Measurements from ENCODE around the gene CCDC9. TPM values are rescaled to one million over a fixed set of nuclear protein-coding genes. Genes with fewer than 3 reads are reported as not detected.
A peak's percentile ranks its signal among the peaks of the same experiment; 100 is the strongest.

The CCDC9 gene
- total and polyA plus RNA-seq, 2 of the 13 experiments (the other 11 are each of a cell fraction or from before 2014, with no cell fraction given), result 2.9 to 6.3 TPM

DNA sequence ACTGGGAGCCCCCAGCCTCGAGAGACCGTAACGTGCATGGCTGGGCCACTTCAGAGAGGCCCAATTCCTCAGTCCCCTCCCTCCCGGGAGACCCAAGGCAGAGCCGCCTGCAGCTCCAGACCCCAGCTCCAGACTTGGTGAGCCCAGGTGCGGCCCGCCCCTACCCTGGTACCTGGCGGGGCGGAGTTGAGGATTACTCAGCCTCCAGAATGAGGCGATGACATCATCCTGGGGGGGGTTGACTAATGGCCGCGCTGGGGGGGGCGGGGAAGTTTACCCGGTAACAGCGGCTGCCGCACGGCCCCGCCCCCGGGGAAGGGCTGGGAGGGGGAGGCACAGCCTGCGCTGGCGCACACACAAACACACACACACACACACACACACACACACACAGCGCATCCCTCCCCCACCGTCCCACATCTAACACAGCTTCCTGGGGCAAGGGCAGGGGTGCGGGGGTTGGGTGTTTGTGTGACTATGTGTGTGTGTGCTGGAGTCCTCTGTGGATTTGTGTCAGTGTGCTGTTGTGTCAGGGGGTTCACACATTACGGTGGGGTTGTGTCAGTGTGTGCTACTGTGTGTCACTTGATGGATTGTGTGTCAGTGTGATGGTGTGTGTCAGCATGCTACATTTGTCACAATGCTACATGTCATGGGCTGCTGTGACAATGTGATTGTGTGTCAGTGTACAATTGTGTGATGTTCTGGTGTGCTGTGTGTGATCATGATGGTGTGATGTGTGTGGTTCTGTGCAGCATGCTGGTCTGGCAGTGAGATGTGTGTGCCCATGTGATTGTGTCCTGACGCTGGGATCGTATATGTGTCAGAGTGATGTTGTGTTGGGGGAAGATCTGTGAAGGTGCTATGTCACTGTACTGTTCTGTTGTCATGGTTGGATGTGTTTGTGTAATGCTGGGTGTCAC lies 15.1 kb upstream of the CCDC9 start (continued):
- no peak for TF ChIP-seq DDIT3 (CRISPR knock-in tag; IDR thresholded peaks at IDR 0.05)
- no peak for TF ChIP-seq MEIS2 (CRISPR knock-in tag; IDR thresholded peaks at IDR 0.05)
- no peak for TF ChIP-seq DBP (CRISPR knock-in tag; IDR thresholded peaks at IDR 0.05; ENCODE audit: not compliant biosample characterization)
- no peak for TF ChIP-seq SOX6 (IDR thresholded peaks at IDR 0.05)
- TF ChIP-seq SOX6 (CRISPR knock-in tag; IDR thresholded peaks at IDR 0.05), result peak; percentile 42; the same call in 1 of the 2 replicates
- TF ChIP-seq GLMP (CRISPR knock-in tag; IDR thresholded peaks at IDR 0.05; ENCODE audit: borderline replicate concordance), result no peak
- TF ChIP-seq ZNF207 (IDR thresholded peaks at IDR 0.05; ENCODE audit: borderline replicate concordance), result 0 out of 2 replicates have a peak, but pooled peaks have one; percentile 10
- TF ChIP-seq BORCS8-MEF2B (CRISPR knock-in tag; IDR thresholded peaks at IDR 0.05), result no peak
- TF ChIP-seq PRPF4 (IDR thresholded peaks at IDR 0.05; ENCODE audit: low read depth, low read length, poor library complexity, severe bottlenecking), result no peak
- TF ChIP-seq, protein P1, sequence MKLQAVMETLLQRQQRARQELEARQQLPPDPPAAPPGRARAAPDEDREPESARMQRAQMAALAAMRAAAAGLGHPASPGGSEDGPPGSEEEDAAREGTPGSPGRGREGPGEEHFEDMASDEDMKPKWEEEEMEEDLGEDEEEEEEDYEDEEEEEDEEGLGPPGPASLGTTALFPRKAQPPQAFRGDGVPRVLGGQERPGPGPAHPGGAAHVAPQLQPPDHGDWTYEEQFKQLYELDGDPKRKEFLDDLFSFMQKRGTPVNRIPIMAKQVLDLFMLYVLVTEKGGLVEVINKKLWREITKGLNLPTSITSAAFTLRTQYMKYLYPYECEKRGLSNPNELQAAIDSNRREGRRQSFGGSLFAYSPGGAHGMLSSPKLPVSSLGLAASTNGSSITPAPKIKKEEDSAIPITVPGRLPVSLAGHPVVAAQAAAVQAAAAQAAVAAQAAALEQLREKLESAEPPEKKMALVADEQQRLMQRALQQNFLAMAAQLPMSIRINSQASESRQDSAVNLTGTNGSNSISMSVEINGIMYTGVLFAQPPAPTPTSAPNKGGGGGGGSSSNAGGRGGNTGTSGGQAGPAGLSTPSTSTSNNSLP (IDR thresholded peaks at IDR 0.05; ENCODE audit: low read depth, low read length), result no peak
- TF ChIP-seq NFKBIZ (CRISPR knock-in tag; IDR thresholded peaks at IDR 0.05), result no peak
- no peak for TF ChIP-seq U2AF2 (IDR thresholded peaks at IDR 0.05; ENCODE audit: low read depth, low read length)
- TF ChIP-seq ZNF30 (CRISPR knock-in tag; IDR thresholded peaks at IDR 0.05), result no peak
- TF ChIP-seq ZNF609 (CRISPR knock-in tag; IDR thresholded peaks at IDR 0.05; ENCODE audit: borderline replicate concordance), result 0 out of 2 replicates have a peak, but pooled peaks have one; percentile 29
- no peak for TF ChIP-seq GMEB2 (CRISPR knock-in tag; IDR thresholded peaks at IDR 0.05; ENCODE audit: low read depth)
- TF ChIP-seq, protein P2, sequence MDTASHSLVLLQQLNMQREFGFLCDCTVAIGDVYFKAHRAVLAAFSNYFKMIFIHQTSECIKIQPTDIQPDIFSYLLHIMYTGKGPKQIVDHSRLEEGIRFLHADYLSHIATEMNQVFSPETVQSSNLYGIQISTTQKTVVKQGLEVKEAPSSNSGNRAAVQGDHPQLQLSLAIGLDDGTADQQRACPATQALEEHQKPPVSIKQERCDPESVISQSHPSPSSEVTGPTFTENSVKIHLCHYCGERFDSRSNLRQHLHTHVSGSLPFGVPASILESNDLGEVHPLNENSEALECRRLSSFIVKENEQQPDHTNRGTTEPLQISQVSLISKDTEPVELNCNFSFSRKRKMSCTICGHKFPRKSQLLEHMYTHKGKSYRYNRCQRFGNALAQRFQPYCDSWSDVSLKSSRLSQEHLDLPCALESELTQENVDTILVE (CRISPR knock-in tag; IDR thresholded peaks at IDR 0.05), result no peak
